HL-60 (cell line): ENCODE data around the gene BMPER.

Source experiments
- DNase-seq, 2 experiments: peaks; one replicate each; pipeline ENCODE4 v3.0.0-alpha.2; 2010 to 2020; ENCODE audit warnings: low read depth in 1 of 2, low spot score in 1 of 2
- H3K27ac ChIP-seq: fragments of 250-450 bp; sonication (Bioruptor Pico); replicated peaks from 2 replicates; pipeline ENCODE4 v1.5.1; 2020; ENCODE audit warnings: mild to moderate bottlenecking, moderate library complexity
- H3K27me3 ChIP-seq: fragments of 250-450 bp; sonication (Bioruptor Pico); 2 replicates; pipeline ENCODE4 v1.5.1; 2021; ENCODE audit warnings: mild to moderate bottlenecking, moderate library complexity; ENCODE audit not compliant: insufficient read depth, poor library complexity, severe bottlenecking
- H3K4me3 ChIP-seq: replicated peaks from 2 replicates; pipeline ENCODE4 v1.5.1; 2011; ENCODE audit warnings: mild to moderate bottlenecking, control low read depth, low read length; ENCODE audit not compliant: insufficient read depth
- GABPA ChIP-seq: IDR thresholded peaks from 2 replicates; pipeline ENCODE4 v1.6.1; 2012; ENCODE audit warnings: low read depth
- POLR2AphosphoS5 ChIP-seq: IDR thresholded peaks from 2 replicates; pipeline ENCODE4 v1.6.1; 2012; ENCODE audit warnings: low read depth
- SPI1 ChIP-seq: IDR thresholded peaks from 2 replicates; pipeline ENCODE4 v1.6.1; 2012; ENCODE audit warnings: low read depth, mild to moderate bottlenecking, borderline replicate concordance
- TF ChIP-seq, protein P1 (sequence below): IDR thresholded peaks from one replicate; pipeline ENCODE4 v1.5.1; 2011; ENCODE audit warnings: low read length, control low read depth, inconsistent platforms; ENCODE audit not compliant: insufficient read depth
- TF ChIP-seq, protein P2 (sequence below): IDR thresholded peaks from 2 replicates; pipeline ENCODE4 v1.6.1; 2012; ENCODE audit warnings: low read depth; ENCODE audit not compliant: insufficient replicate concordance

BMPER gene

DNA sequence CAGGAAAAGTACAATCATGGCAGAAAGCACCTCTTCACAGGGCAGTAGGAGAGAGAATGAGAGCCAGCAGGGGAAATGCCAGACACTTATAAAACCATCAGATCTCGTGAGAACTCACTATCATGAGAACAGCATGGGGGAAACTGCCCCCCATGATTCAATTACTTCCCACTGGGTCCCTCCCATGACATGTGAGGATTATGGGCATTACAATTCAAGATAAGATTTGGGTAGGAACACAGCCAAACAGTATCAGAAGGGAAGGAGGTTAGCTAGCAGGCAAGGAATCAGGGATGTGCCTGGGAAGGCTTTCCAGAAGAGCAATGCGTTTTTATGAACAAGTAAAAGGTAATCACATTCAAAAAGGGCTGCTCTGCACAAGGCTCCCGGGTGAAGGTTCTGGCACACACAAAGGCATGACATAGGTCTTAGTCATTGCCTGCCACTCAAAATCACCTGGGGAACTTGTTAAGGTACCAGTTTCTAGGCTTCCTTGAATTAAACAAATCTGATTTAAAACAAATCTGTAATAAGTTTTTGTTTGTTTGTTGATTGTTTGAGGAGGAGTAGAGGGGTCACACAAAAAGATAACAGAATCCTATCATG, 40.9 kb downstream of the BMPER start:
- Histone ChIP-seq H3K27ac (no peak overlapping the region), H3K4me3 (no peak overlapping the region), H3K27me3 (no peaks in the 10 kb centered on the region)
- TF ChIP-seq, protein P1, sequence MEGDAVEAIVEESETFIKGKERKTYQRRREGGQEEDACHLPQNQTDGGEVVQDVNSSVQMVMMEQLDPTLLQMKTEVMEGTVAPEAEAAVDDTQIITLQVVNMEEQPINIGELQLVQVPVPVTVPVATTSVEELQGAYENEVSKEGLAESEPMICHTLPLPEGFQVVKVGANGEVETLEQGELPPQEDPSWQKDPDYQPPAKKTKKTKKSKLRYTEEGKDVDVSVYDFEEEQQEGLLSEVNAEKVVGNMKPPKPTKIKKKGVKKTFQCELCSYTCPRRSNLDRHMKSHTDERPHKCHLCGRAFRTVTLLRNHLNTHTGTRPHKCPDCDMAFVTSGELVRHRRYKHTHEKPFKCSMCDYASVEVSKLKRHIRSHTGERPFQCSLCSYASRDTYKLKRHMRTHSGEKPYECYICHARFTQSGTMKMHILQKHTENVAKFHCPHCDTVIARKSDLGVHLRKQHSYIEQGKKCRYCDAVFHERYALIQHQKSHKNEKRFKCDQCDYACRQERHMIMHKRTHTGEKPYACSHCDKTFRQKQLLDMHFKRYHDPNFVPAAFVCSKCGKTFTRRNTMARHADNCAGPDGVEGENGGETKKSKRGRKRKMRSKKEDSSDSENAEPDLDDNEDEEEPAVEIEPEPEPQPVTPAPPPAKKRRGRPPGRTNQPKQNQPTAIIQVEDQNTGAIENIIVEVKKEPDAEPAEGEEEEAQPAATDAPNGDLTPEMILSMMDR: no peak
- TF ChIP-seq POLR2AphosphoS5 (no peak), SPI1 (no peak), GABPA (no peak)
- TF ChIP-seq, protein P2, sequence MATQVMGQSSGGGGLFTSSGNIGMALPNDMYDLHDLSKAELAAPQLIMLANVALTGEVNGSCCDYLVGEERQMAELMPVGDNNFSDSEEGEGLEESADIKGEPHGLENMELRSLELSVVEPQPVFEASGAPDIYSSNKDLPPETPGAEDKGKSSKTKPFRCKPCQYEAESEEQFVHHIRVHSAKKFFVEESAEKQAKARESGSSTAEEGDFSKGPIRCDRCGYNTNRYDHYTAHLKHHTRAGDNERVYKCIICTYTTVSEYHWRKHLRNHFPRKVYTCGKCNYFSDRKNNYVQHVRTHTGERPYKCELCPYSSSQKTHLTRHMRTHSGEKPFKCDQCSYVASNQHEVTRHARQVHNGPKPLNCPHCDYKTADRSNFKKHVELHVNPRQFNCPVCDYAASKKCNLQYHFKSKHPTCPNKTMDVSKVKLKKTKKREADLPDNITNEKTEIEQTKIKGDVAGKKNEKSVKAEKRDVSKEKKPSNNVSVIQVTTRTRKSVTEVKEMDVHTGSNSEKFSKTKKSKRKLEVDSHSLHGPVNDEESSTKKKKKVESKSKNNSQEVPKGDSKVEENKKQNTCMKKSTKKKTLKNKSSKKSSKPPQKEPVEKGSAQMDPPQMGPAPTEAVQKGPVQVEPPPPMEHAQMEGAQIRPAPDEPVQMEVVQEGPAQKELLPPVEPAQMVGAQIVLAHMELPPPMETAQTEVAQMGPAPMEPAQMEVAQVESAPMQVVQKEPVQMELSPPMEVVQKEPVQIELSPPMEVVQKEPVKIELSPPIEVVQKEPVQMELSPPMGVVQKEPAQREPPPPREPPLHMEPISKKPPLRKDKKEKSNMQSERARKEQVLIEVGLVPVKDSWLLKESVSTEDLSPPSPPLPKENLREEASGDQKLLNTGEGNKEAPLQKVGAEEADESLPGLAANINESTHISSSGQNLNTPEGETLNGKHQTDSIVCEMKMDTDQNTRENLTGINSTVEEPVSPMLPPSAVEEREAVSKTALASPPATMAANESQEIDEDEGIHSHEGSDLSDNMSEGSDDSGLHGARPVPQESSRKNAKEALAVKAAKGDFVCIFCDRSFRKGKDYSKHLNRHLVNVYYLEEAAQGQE: no peak
- DNase-seq: no peak

DNA sequence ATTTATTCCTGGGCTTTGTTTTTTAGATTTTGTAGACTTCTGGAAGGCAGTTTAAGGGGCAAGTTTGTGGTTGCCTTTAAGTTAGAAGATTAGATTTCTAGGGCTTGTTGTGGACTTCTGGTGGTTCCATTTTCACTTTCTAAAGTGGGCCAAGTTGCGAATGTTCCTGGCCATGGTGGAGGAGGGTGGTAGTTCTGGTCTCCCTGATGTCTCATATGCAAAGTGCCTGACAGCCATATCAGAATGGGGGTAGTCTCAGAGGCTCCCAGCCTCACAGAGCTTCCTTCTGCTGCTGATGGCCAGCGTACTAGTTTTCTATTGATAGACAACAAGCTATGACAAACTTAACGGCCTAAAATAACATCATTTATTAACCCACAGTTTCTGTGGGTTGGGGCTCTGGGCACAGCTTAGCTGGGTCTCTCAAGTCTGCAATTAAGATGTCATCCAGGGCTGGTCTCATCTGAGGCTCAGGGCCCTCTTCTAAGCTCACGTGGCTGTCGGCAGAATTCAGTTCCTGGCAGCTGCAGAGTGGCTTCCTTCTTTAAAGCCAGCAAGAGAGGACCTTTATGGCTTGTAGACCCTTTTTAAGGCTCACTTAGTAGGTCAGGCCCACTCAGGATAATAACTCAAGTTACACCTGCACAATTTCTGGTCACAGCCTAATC, 44.8 kb downstream of the BMPER start:
- Histone ChIP-seq H3K27me3 (no peaks in the 10 kb centered on the region), H3K27ac (no peak overlapping the region), H3K4me3 (no peak overlapping the region)
- DNase-seq: no peak
- TF ChIP-seq, protein P2: no peak
- TF ChIP-seq GABPA: no peak
- TF ChIP-seq SPI1: no peak
- TF ChIP-seq POLR2AphosphoS5: no peak
- TF ChIP-seq, protein P1: no peak

DNA sequence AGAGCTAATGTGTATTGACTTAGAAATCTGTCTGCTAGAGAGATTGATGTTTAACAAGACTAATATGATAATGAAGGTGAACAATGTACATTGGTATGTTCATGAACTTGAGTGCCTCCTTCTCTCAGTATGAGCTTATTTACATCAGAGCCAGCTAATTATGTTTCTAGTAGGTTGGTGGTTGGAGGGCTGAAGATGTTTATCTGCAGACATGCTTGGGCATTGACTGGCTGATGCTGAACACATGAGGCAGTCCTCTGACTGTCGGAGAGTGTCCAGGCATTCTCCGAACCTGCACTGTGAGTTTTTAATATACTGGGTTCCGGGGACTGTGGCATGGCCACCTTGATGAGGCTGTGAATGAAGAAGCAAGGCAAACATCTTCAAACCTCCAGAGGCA, 47.5 kb downstream of the BMPER start:
- no peak for DNase-seq
- H3K4me3 ChIP-seq: no peak overlapping the region

More for the DNA sequence above, 47.5 kb downstream of the BMPER start:
- Histone ChIP-seq H3K27ac (no peak overlapping the region), H3K27me3 (no peaks in the 10 kb centered on the region)
- TF ChIP-seq, protein P1: no peak
- TF ChIP-seq SPI1 (no peak), GABPA (no peak), POLR2AphosphoS5 (no peak)
- TF ChIP-seq, protein P2: no peak
